Heart left ventricle (tissue), 16 donors: ENCODE results near the gene NTN4. TPM values are rescaled to one million over a fixed set of nuclear protein-coding genes. Genes with fewer than 3 reads are reported as not detected.
"Not testable (repeated sequence)": the region's sequence is repeated elsewhere in the genome, so short reads cannot be mapped to it uniquely, and the experiment has no call there.

Source experiments
- ATAC-seq, 4 donors: fragments of 200-7000 bp; cut with Tn5 transposase; one replicate each; pipeline ENCODE4 v1.9.1; 2020 to 2022; ENCODE audit warnings: moderate library complexity in 4 of 4, mild to moderate bottlenecking in 3 of 4, moderate number of reproducible peaks in 1 of 4
- DNase-seq, 5 donors: peaks; one replicate each; pipeline ENCODE4 v3.0.0-alpha.2; 2020
- H3K27ac ChIP-seq, 12 donors: fragments of 200-600 bp; sonication (generic) in 4 of 12; one replicate each; pipeline versions ENCODE4 v1.5.0 to v1.8.0; 2016 to 2022; ENCODE audit warnings: mild to moderate bottlenecking in 2 of 12
- H3K27me3 ChIP-seq, 9 donors: fragments of 200-600 bp; sonication (generic) in 2 of 9; one replicate each; pipeline versions ENCODE4 v1.5.1 to v1.8.0; 2016 to 2022; ENCODE audit warnings: mild to moderate bottlenecking in 3 of 9
- H3K36me3 ChIP-seq, 9 donors: fragments of 200-600 bp; sonication (generic) in 2 of 9; one replicate each; pipeline versions ENCODE4 v1.5.0 to v1.8.0; 2018 to 2022; ENCODE audit warnings: mild to moderate bottlenecking in 2 of 9
- H3K4me1 ChIP-seq, 12 donors: fragments of 200-600 bp; sonication (generic) in 4 of 12; one replicate each; pipeline versions ENCODE4 v1.5.0 to v1.8.0; 2016 to 2022; ENCODE audit warnings: mild to moderate bottlenecking in 3 of 12
- H3K4me3 ChIP-seq, 12 donors: fragments of 200-600 bp; sonication (generic) in 4 of 12; one replicate each; pipeline versions ENCODE4 v1.5.0 to v1.8.0; 2017 to 2022; ENCODE audit warnings: mild to moderate bottlenecking in 9 of 12, moderate library complexity in 4 of 12
- H3K9me3 ChIP-seq, 12 donors: fragments of 200-600 bp; sonication (generic) in 4 of 12; one replicate each; pipeline versions ENCODE4 v1.5.0 to v1.8.0; 2016 to 2022; ENCODE audit warnings: mild to moderate bottlenecking in 1 of 12
- CTCF ChIP-seq, 12 donors: fragments of 200-600 bp; sonication (generic) in 4 of 12; IDR thresholded peaks; one replicate each; pipeline versions ENCODE4 v1.5.0 to v1.8.0; 2018 to 2022; ENCODE audit warnings: antibody characterized with exemption in 12 of 12, mild to moderate bottlenecking in 5 of 12
- POLR2A ChIP-seq, 2 donors: fragments of 450-650 bp; IDR thresholded peaks; one replicate each; pipeline ENCODE4 v1.6.1; 2017; ENCODE audit warnings: antibody characterized with exemption in 2 of 2, mild to moderate bottlenecking in 2 of 2, moderate library complexity in 2 of 2
- WGBS, 4 donors: extraction: QIAGEN DNeasy Blood & Tissue Kit in 2 of 4; methylation state at CpG; one replicate each; pipeline versions ENCODE4 v1.1.5 to v1.1.7; 2013 to 2018; 5-methylcytosine and 5-hydroxymethylcytosine counted together
- intact Hi-C, 10 donors: fragments of 100-400 bp; cut with DNase I; formaldehyde crosslinking; loops; one replicate each; pipeline versions ENCODE4 v1.11.1 to v1.14.2; 2022
- polyA plus RNA-seq, 2 donors: library from polyadenylated mRNA; stranded (reverse); fragments of 200-250 nt; gene quantifications; one replicate each; pipeline ENCODE4 v1.2.3, GENCODE V29; 2013
- total RNA-seq, 9 donors: library from RNA; depleted of rRNA in 2 of 9; stranded (reverse); fragments of >200 nt in 2 of 9; fragmentation: NEBNext Ultra II Directional in 3 of 9; extraction: Animal tissue kit (Norgen Biotek cat#: 25700) in 3 of 9; gene quantifications; one replicate each; pipeline versions ENCODE4 v1.1.0 to v1.2.4, GENCODE V29; 2016 to 2023
- donor health status: ischemic (EF 13 %, LVEDD 7.1; RV severe dilation, severe dysfunction).
- donor health status: healthy with polysubstance abuse.
- donor health status: DM: no; HTN: yes; CAD: no.
- donor health status: DM: no; HTN: no; CAD: no.
- donor health status: ischemic (EF 25% LVEDD 6.9; RV normal size, moderate dysfunction).
- donor health status: ischemic (EF 25% LVEDD 5.7; RV mildly dilated, moderate dysfunction).
- donor health status: healthy.
- donor health status: DM: yes; HTN: yes; CAD: no.
- donor health status: ischemic (EF 35%, LVEDD 5.7; RV mildly dilated, moderate dysfunction).
- donor health status: nonischemic (EF 11% LVEDD 7.7; RV severe dilation, severe dysfunction).
- donor health status: DM: yes; HTN: yes; CAD: no.
- donor health status: PGD.
- donor health status: ischemic (EF 29% LVEDD 5.4; RV normal size, mild dysfunction).
- donor health status: nonischemic (EF 23%, LVEDD 6.1; RV moderate dilation, normal function).

The NTN4 gene
- total and polyA plus RNA-seq, 11 donors, result 23.9 to 116 (median 68.0) TPM

GRCh38 chr12:95622879-95623278, 167.7 kb downstream of the NTN4 start:
- H3K4me1 ChIP-seq, result peaks cover 4 to 25% (median 20%) of the 10 kb centered on the region in 12 donors
- H3K4me3 ChIP-seq, result no peak overlapping the region
- H3K36me3 ChIP-seq, result no peaks in the 10 kb centered on the region
- intact Hi-C loops, result loop anchor here in 7 of 10 donors (2.0 to 10.0 kb wide), 5 partner anchors 112 to 192 kb away; partner anchors contain the start of gene NTN4 (in 3 of the 7)
- ATAC-seq (no peak), DNase-seq (no peak)
- H3K9me3 ChIP-seq, result no peaks in the 10 kb centered on the region
- TF ChIP-seq POLR2A (IDR thresholded peaks at IDR 0.05) (no peak), CTCF (IDR thresholded peaks at IDR 0.05) (no peak)
- H3K27me3 ChIP-seq, result no peaks in the 10 kb centered on the region
- H3K27ac ChIP-seq, result peak overlapping the region in 2 of 12 donors; percentile 71 to 73
- WGBS, 4 donors, result 97 to 100% (median 98%) methylated on average over 3 of the region's 3 CpGs

- whole genome bisulfite sequencing, 4 donors, result 84 to 92% (median 90%) methylated on average over 6 of the region's 6 CpGs
- no peak overlapping the region for H3K4me3 ChIP-seq
- DNase-seq, result no peak
Measured at GRCh38 chr12:95621725-95622124, 168.8 kb downstream of the NTN4 start.

GRCh38 chr12:95620171-95620570, 170.4 kb downstream of the NTN4 start:
- 82 to 89% (median 86%) methylated on average over 4 of the region's 4 CpGs for WGBS, 4 donors
- intact Hi-C loops, result loop anchor here in 7 of 10 donors (5.0 to 10.0 kb wide), 4 partner anchors 115 to 192 kb away; partner anchors contain the start of gene NTN4 (in 3 of the 7)
- Histone ChIP-seq H3K4me1 (peaks cover 4 to 32% (median 19%) of the 10 kb centered on the region in 12 donors), H3K27ac (no peak overlapping the region), H3K27me3 (no peaks in the 10 kb centered on the region), H3K9me3 (no peaks in the 10 kb centered on the region), H3K4me3 (no peak overlapping the region), H3K36me3 (no peaks in the 10 kb centered on the region)
- TF ChIP-seq POLR2A (IDR thresholded peaks at IDR 0.05) (no peak), CTCF (IDR thresholded peaks at IDR 0.05) (no peak)
- ATAC-seq (no peak), DNase-seq (no peak)

More at GRCh38 chr12:95621725-95622124, 168.8 kb downstream of the NTN4 start:
- Histone ChIP-seq H3K4me1 (peaks cover 4 to 25% (median 20%) of the 10 kb centered on the region in 12 donors), H3K36me3 (no peaks in the 10 kb centered on the region), H3K27me3 (no peaks in the 10 kb centered on the region), H3K27ac (no peak overlapping the region), H3K9me3 (no peaks in the 10 kb centered on the region)
- ATAC-seq, result no peak
- TF ChIP-seq CTCF (IDR thresholded peaks at IDR 0.05) (no peak), POLR2A (IDR thresholded peaks at IDR 0.05) (no peak)
- intact Hi-C loops, result loop anchor here in 7 of 10 donors (2.0 to 10.0 kb wide), 5 partner anchors 113 to 193 kb away; partner anchors contain the start of gene NTN4 (in 3 of the 7)

- H3K9me3 ChIP-seq, H3K4me3 ChIP-seq, intact Hi-C loops, DNase-seq, H3K27me3 ChIP-seq, H3K36me3 ChIP-seq, ATAC-seq: not testable (repeated sequence)
- peak overlapping the region in 7 of 12 donors; percentile 19 to 65 (median 56) for H3K27ac ChIP-seq
- peaks cover 0 to 29% (median 13%) of the 10 kb centered on the region in 12 donors for H3K4me1 ChIP-seq
- 49 to 90% (median 86%) methylated on average over 3 to 7 of the region's 7 CpGs for WGBS, 4 donors
Measured at GRCh38 chr12:95616470-95616869, 174.1 kb downstream of the NTN4 start.

GRCh38 chr12:95615749-95616148, 174.8 kb downstream of the NTN4 start:
- Histone ChIP-seq H3K9me3 (no peaks in the 10 kb centered on the region), H3K27me3 (no peaks in the 10 kb centered on the region), H3K4me1 (peaks cover 0 to 29% (median 13%) of the 10 kb centered on the region in 12 donors), H3K27ac (peak overlapping the region in 8 of 12 donors; percentile 1 to 65 (median 50)), H3K36me3 (no peaks in the 10 kb centered on the region), H3K4me3 (no peak overlapping the region)
- no peak for DNase-seq
- ATAC-seq, result peak in 2 of 4 donors; percentile 38 to 58
- intact Hi-C loops, result loop anchor here in 1 of 10 donors (2.0 kb wide), 1 partner anchor 33 kb away; no protein-coding TSS in a partner anchor
- TF ChIP-seq CTCF (IDR thresholded peaks at IDR 0.05) (no peak), POLR2A (IDR thresholded peaks at IDR 0.05) (no peak)
